Measurements from ENCODE around the gene MSI2. TPM values are rescaled to one million over a fixed set of nuclear protein-coding genes. Genes with fewer than 3 reads are reported as not detected.
A peak's percentile ranks its signal among the peaks of the same experiment; 100 is the strongest.

Gene MSI2
- total RNA-seq, 4 donors from 2014 or later, result 9.9 to 18.5 (median 13.8) TPM

DNA sequence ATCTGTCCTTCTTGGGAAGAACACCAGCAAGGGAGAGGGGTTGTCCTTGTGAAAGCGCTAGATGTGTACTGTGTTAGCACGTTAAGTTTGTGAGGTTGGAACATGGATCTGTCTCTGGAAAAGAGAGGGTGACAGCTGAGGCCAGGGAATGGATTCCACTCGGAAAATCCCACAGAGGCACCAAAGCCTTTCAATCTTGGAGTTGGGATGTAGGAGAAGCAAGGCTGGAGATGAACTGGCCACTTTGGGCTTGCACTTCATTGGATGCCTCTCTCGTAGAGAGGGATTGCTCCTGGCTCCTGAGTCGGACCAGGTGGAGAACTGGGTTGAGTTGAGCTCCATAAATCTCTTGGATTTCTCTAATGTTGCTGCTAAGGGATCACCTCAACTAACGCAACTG is 421.5 kb downstream of the MSI2 start:
- no peak overlapping the region for H3K4me3 ChIP-seq (ENCODE audit: low read depth, poor library complexity, severe bottlenecking)
- intact Hi-C loops (cut with DNase I; ENCODE audit: low total_unique reads), result loop anchor here (10.0 kb wide), 1 partner anchor 543 kb away; no protein-coding TSS in a partner anchor
- 94 to 95% methylated on average over 6 of the region's 6 CpGs for WGBS, 2 donors

DNA sequence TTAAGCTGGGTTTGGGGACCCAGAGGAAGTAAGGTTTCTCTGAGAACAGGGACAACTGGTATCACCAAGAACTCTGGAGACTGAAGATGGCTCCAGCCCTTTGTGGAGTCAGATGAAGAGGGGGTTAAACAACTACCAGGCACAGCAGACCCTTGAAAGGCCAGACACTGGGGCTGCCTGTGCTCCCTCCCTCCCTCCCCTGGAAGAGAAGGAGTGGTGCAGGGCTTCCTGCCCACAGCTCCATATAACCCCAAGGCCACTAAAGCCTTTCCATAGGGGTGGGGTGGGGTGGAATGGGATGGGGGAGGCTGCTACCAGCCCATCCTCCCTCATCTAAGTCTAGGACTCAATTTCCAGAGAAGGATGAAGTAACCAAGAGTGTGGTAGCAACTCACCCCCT is 422.1 kb downstream of the MSI2 start:
- intact Hi-C loops (cut with DNase I; ENCODE audit: low total_unique reads), result loop anchor here (10.0 kb wide), 1 partner anchor 544 kb away; no protein-coding TSS in a partner anchor
- TF ChIP-seq POLR2A (IDR thresholded peaks at IDR 0.05), result no peak
- TF ChIP-seq, protein P1, sequence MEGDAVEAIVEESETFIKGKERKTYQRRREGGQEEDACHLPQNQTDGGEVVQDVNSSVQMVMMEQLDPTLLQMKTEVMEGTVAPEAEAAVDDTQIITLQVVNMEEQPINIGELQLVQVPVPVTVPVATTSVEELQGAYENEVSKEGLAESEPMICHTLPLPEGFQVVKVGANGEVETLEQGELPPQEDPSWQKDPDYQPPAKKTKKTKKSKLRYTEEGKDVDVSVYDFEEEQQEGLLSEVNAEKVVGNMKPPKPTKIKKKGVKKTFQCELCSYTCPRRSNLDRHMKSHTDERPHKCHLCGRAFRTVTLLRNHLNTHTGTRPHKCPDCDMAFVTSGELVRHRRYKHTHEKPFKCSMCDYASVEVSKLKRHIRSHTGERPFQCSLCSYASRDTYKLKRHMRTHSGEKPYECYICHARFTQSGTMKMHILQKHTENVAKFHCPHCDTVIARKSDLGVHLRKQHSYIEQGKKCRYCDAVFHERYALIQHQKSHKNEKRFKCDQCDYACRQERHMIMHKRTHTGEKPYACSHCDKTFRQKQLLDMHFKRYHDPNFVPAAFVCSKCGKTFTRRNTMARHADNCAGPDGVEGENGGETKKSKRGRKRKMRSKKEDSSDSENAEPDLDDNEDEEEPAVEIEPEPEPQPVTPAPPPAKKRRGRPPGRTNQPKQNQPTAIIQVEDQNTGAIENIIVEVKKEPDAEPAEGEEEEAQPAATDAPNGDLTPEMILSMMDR (IDR thresholded peaks at IDR 0.05), result no peak
- peak in 1 of 2 donors; percentile 45 for DNase-seq (ENCODE audit: low spot score in 2 of 2)
- no peak overlapping the region for H3K4me3 ChIP-seq (ENCODE audit: low read depth, poor library complexity, severe bottlenecking)

More for the DNA sequence above, 421.5 kb downstream of the MSI2 start:
- no peak for TF ChIP-seq POLR2A (IDR thresholded peaks at IDR 0.05)
- TF ChIP-seq, protein P1 (IDR thresholded peaks at IDR 0.05), result no peak
- peak in 1 of 2 donors; percentile 36 for DNase-seq (ENCODE audit: low spot score in 2 of 2)

GRCh38 chr17:57679356-57679755 is 423.0 kb downstream of the MSI2 start:
- intact Hi-C loops (cut with DNase I; ENCODE audit: low total_unique reads), result loop anchor here (10.0 kb wide), 1 partner anchor 545 kb away; no protein-coding TSS in a partner anchor
- peak in 1 of 2 donors; percentile 34 for DNase-seq (ENCODE audit: low spot score in 2 of 2)
- H3K4me3 ChIP-seq (ENCODE audit: low read depth, poor library complexity, severe bottlenecking), result no peak overlapping the region
- WGBS, 2 donors, result 90 to 93% methylated on average over 7 of the region's 7 CpGs
- no peak for TF ChIP-seq POLR2A (IDR thresholded peaks at IDR 0.05)

GRCh38 chr17:57679906-57680695 is 423.8 kb downstream of the MSI2 start:
- WGBS, 2 donors, result 84 to 85% methylated on average over 10 of the region's 10 CpGs

DNA sequence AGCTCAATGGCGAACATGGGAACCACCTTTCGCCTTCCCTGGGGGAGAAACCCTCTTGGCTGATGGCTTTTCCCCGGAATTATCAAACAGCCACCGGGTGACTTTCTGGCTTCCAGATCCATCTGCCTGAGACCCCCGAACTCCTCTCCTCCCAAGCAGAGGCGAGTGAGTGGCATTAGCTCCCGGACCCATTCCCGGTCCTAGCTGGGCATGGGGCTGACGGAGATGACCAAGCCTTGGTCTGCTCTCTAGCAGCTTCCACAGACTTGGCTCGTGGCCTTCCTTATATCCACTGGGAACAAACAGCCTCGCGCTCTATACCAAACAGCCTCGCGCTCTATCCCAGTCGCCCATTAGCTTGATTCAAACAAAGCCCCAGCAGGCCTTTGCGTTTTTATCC is 426.4 kb downstream of the MSI2 start:
- TF ChIP-seq POLR2A (IDR thresholded peaks at IDR 0.05), result no peak
- TF ChIP-seq, protein P1 (IDR thresholded peaks at IDR 0.05), result no peak
- intact Hi-C loops (cut with DNase I; ENCODE audit: low total_unique reads), result no loop called here
- DNase-seq (ENCODE audit: low spot score in 2 of 2), result peak; percentile 4 to 46
- WGBS, 2 donors, result 94 to 97% methylated on average over 16 of the region's 16 CpGs
- no peak overlapping the region for H3K4me3 ChIP-seq (ENCODE audit: low read depth, poor library complexity, severe bottlenecking)

More at GRCh38 chr17:57679906-57680695, 423.8 kb downstream of the MSI2 start:
- peak in 1 of 2 donors; percentile 71 for DNase-seq (ENCODE audit: low spot score in 2 of 2)
- intact Hi-C loops (cut with DNase I; ENCODE audit: low total_unique reads), result loop anchor here (10.0 kb wide), 1 partner anchor 545 kb away; no protein-coding TSS in a partner anchor
- H3K4me3 ChIP-seq (ENCODE audit: low read depth, poor library complexity, severe bottlenecking), result no peak overlapping the region
- TF ChIP-seq, protein P1 (IDR thresholded peaks at IDR 0.05), result no peak
- TF ChIP-seq POLR2A (IDR thresholded peaks at IDR 0.05), result no peak

- peak in 1 of 2 donors; percentile 23 for DNase-seq (ENCODE audit: low spot score in 2 of 2)
- no peak overlapping the region for H3K4me3 ChIP-seq (ENCODE audit: low read depth, poor library complexity, severe bottlenecking)
- WGBS, 2 donors, result 86 to 94% methylated on average over 13 of the region's 13 CpGs
- no peak for TF ChIP-seq POLR2A (IDR thresholded peaks at IDR 0.05)
- TF ChIP-seq, protein P1 (IDR thresholded peaks at IDR 0.05), result no peak
- intact Hi-C loops (cut with DNase I; ENCODE audit: low total_unique reads), result no loop called here
These were observed 428.6 kb downstream of the MSI2 start for GRCh38 chr17:57684711-57685498.
